OCI-LY7 (cell line): ENCODE measurements around the gene AGBL1. TPM values are rescaled to one million over a fixed set of nuclear protein-coding genes. Genes with fewer than 3 reads are reported as not detected.

ENCODE experiments used
- BruUV-seq: library from RNA; stranded (reverse); fragments of 400-500 nt; replicated peaks from 2 replicates; lab custom pipeline; 2021; lab: Mats Ljungman, UMichigan
- CTCF ChIA-PET: fragments of 300-600 bp; sonication (Branson Sonifier 250); formaldehyde crosslinking; loops from one replicate; lab custom pipeline; 2022; ENCODE audit warnings: antibody characterized with exemption; ENCODE audit not compliant: unreplicated experiment; lab: Charles Lee
- POLR2A ChIA-PET: fragments of 300-600 bp; sonication (Branson Sonifier 250); formaldehyde crosslinking; loops from one replicate; lab custom pipeline; 2022; ENCODE audit warnings: antibody characterized with exemption; lab: Charles Lee
- DNase-seq: peaks from one replicate; pipeline ENCODE4 v3.0.0-alpha.2; 2015; ENCODE audit warnings: low spot score
- H2AFZ ChIP-seq: fragments of 200-600 bp; sonication (generic), shearing (Covaris generic); 2 replicates; pipeline ENCODE4 v1.6.1; 2014; ENCODE audit warnings: mild to moderate bottlenecking, antibody characterized with exemption, low read length, moderate library complexity
- H3K27ac ChIP-seq: fragments of 200-600 bp; sonication (generic); 2 replicates; pipeline ENCODE4 v1.5.1; 2014; ENCODE audit warnings: mixed run types, low read depth, mild to moderate bottlenecking, moderate library complexity, low read length, inconsistent platforms; ENCODE audit not compliant: poor library complexity, severe bottlenecking
- H3K36me3 ChIP-seq: fragments of 200-600 bp; sonication (generic); 2 replicates; pipeline ENCODE4 v1.6.1; 2014; ENCODE audit warnings: mild to moderate bottlenecking, antibody characterized with exemption, low read length, moderate library complexity, mixed read lengths; ENCODE audit not compliant: insufficient read depth
- H3K4me1 ChIP-seq: fragments of 200-600 bp; sonication (generic); 2 replicates; pipeline ENCODE4 v1.5.1; 2014; ENCODE audit warnings: mild to moderate bottlenecking, low read length; ENCODE audit not compliant: insufficient read depth, poor library complexity, severe bottlenecking
- H3K4me2 ChIP-seq: fragments of 200-600 bp; sonication (generic); 2 replicates; pipeline ENCODE4 v1.6.1; 2014; ENCODE audit warnings: mild to moderate bottlenecking, low read length
- H3K4me3 ChIP-seq: fragments of 200-600 bp; sonication (generic); 2 replicates; pipeline ENCODE4 v1.5.1; 2014; ENCODE audit warnings: mild to moderate bottlenecking, low read depth, low read length; ENCODE audit not compliant: poor library complexity, severe bottlenecking
- H3K79me2 ChIP-seq: fragments of 200-600 bp; sonication (generic); 2 replicates; pipeline ENCODE4 v1.6.1; 2016; ENCODE audit warnings: low read depth, mild to moderate bottlenecking, low read length, moderate library complexity, mixed read lengths; ENCODE audit not compliant: insufficient read depth
- H3K9me2 ChIP-seq: fragments of 200-600 bp; sonication (generic); 2 replicates; pipeline ENCODE4 v1.6.1; 2016; ENCODE audit warnings: mild to moderate bottlenecking, low read length, mixed read lengths; ENCODE audit not compliant: insufficient read depth
- H3K9me3 ChIP-seq: fragments of 200-600 bp; sonication (generic); 2 replicates; pipeline ENCODE4 v1.6.1; 2014; ENCODE audit warnings: mild to moderate bottlenecking, mixed run types, low read length, mixed read lengths
- H4K20me1 ChIP-seq: fragments of 200-600 bp; sonication (generic); 2 replicates; pipeline ENCODE4 v1.6.1; 2014; ENCODE audit warnings: mild to moderate bottlenecking, antibody characterized with exemption, low read length, moderate library complexity, mixed read lengths; ENCODE audit not compliant: insufficient read depth
- EZH2phosphoT487 ChIP-seq: fragments of 200-600 bp; sonication (generic); IDR thresholded peaks from 2 replicates; pipeline ENCODE4 v1.6.1; 2018; ENCODE audit warnings: low read depth, borderline replicate concordance, mild to moderate bottlenecking, mixed run types, antibody characterized with exemption, low read length, moderate library complexity, mixed read lengths
- intact Hi-C: fragments of 100-400 bp; cut with micrococcal nuclease; formaldehyde crosslinking; loops from one replicate; pipeline ENCODE4 v1.10.0; 2022; ENCODE audit not compliant: unreplicated experiment
- total RNA-seq, 2 experiments: library from RNA; depleted of rRNA in 1 of 2; stranded (reverse); fragments of >200 nt in 1 of 2; shearing (Covaris generic) in 1 of 2; gene quantifications; 2 replicates each; pipeline ENCODE4 v1.2.3, GENCODE V29; 2014 to 2022
- TF ChIP-seq, protein P1 (sequence below): fragments of 200-600 bp; sonication (generic); conservative IDR thresholded peaks from 2 replicates; pipeline ENCODE4 v1.5.1; 2014; ENCODE audit warnings: mild to moderate bottlenecking, antibody characterized with exemption, low read length, moderate library complexity, mixed read lengths

Gene AGBL1
- total RNA-seq, 2 experiments from 2014 or later = not detected

DNA sequence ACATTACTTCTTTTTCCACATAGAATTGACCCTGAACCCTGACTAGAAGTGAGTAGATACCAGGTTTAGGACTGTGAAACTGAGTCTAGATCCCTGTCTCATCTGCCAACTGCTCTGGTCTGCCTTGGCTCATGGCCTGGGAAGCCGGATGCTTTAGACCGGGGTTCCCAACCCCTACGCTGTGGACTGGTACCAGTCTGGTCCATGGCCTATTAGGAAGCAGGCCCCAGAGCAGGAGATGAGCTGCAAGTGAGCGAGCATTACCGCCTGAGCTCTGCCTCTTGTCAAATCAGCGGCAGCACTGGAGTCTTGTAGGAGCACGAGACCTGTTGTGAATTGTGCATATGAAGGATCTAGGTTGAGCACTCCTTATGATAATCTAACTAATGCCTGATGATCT is 734.2 kb downstream of the AGBL1 start:
- TF ChIP-seq, protein P1, sequence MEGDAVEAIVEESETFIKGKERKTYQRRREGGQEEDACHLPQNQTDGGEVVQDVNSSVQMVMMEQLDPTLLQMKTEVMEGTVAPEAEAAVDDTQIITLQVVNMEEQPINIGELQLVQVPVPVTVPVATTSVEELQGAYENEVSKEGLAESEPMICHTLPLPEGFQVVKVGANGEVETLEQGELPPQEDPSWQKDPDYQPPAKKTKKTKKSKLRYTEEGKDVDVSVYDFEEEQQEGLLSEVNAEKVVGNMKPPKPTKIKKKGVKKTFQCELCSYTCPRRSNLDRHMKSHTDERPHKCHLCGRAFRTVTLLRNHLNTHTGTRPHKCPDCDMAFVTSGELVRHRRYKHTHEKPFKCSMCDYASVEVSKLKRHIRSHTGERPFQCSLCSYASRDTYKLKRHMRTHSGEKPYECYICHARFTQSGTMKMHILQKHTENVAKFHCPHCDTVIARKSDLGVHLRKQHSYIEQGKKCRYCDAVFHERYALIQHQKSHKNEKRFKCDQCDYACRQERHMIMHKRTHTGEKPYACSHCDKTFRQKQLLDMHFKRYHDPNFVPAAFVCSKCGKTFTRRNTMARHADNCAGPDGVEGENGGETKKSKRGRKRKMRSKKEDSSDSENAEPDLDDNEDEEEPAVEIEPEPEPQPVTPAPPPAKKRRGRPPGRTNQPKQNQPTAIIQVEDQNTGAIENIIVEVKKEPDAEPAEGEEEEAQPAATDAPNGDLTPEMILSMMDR = no peak
- no peak for TF ChIP-seq EZH2phosphoT487
- CTCF ChIA-PET = no interaction called here

DNA sequence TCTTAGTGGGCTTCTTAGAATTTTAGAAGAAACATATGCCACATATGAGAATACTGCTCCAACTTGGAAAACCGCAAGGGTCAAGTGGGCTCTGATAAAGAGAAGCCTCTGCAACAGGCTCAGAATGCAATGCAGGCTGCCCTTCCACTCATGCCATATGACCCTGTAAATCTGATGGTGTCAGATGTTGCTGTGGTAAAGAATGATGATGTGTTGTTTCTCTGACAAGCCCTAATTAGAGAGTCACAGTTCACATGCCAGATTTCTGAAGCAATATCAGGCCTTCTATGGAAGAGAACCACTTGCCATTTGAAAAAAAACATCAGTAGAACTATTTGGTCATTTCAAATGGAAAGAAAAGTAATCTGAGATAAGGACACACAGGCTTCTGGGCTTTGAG is 749.6 kb downstream of the AGBL1 start:
- no peaks in the 10 kb centered on the region for H3K9me3 ChIP-seq
- H3K4me3 ChIP-seq = no peak overlapping the region
- CTCF ChIA-PET = no interaction called here
- no peaks in the 10 kb centered on the region for H3K4me1 ChIP-seq
- TF ChIP-seq EZH2phosphoT487 = no peak
- TF ChIP-seq, protein P1 = no peak
- no peaks in the 10 kb centered on the region for H3K79me2 ChIP-seq
- POLR2A ChIA-PET = no interaction called here
- no TSS peak for BruUV-seq
- no peaks in the 10 kb centered on the region for H3K36me3 ChIP-seq
- DNase-seq = no peak
- H3K27ac ChIP-seq = no peak overlapping the region
- no peak overlapping the region for H3K4me2 ChIP-seq
- intact Hi-C loops = no loop called here
- H3K9me2 ChIP-seq = no peaks in the 10 kb centered on the region
- no peak overlapping the region for H2AFZ ChIP-seq
- H4K20me1 ChIP-seq = no peaks in the 10 kb centered on the region

More for the DNA sequence above, 734.2 kb downstream of the AGBL1 start:
- no peak for DNase-seq
- Histone ChIP-seq H3K4me1 (no peaks in the 10 kb centered on the region), H3K4me2 (no peak overlapping the region), H3K36me3 (no peaks in the 10 kb centered on the region), H2AFZ (no peak overlapping the region), H3K27ac (no peak overlapping the region), H3K79me2 (no peaks in the 10 kb centered on the region), H3K9me3 (no peaks in the 10 kb centered on the region), H3K9me2 (no peaks in the 10 kb centered on the region), H4K20me1 (no peaks in the 10 kb centered on the region), H3K4me3 (no peak overlapping the region)
- no TSS peak for BruUV-seq
- POLR2A ChIA-PET = interaction anchor here (1.3 kb wide), 1 partner anchor 17 kb away, joined by 3 read pairs; no protein-coding TSS in a partner anchor
- intact Hi-C loops = no loop called here

DNA sequence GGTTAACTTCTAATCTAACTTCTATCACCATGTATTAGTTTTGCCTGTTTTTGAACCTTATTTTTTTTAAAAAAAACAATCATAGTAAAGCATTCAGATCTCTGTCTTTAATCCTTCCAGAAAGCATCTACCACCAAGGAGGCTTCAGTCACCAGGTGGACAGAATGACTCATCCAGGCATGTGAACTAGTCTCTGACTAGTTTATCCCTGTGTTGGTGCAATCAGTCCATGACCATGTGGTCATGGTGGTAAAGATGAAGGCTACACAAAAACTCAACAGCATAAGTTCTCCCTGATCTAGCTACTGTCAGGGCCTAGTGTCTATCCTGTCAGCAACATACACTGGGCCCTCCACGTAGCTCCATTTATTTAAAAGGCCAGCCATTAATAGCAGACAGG is 750.6 kb downstream of the AGBL1 start:
- H3K9me2 ChIP-seq = no peaks in the 10 kb centered on the region
- no peak for DNase-seq
- H3K4me3 ChIP-seq = no peak overlapping the region
- H3K4me2 ChIP-seq = no peak overlapping the region
- CTCF ChIA-PET = no interaction called here
- no peak overlapping the region for H3K27ac ChIP-seq
- TF ChIP-seq, protein P1 = no peak
- TF ChIP-seq EZH2phosphoT487 = no peak
- no TSS peak for BruUV-seq
- no peaks in the 10 kb centered on the region for H3K36me3 ChIP-seq
- H3K4me1 ChIP-seq = no peaks in the 10 kb centered on the region
- H2AFZ ChIP-seq = no peak overlapping the region
- H3K9me3 ChIP-seq = no peaks in the 10 kb centered on the region
- intact Hi-C loops = no loop called here
- POLR2A ChIA-PET = no interaction called here
- no peaks in the 10 kb centered on the region for H3K79me2 ChIP-seq
- H4K20me1 ChIP-seq = no peaks in the 10 kb centered on the region
